Effector memory CD8-positive, alpha-beta T cell (primary cell): ENCODE data around the gene NSFL1C.

Source experiments
- ATAC-seq: fragments of 150-1000 bp; cut with Tn5 transposase; replicated peaks from 2 replicates; pipeline ENCODE4 v1.10.0; 2021; ENCODE audit warnings: mild to moderate bottlenecking, moderate library complexity
- DNase-seq, 3 experiments: peaks; one replicate each; pipeline ENCODE4 v3.0.0; 2021
- H3K27ac Mint-ChIP-seq, 2 donors: one replicate each; pipeline ENCODE4 v1.8.0; 2022; ENCODE audit warnings: mild to moderate bottlenecking in 2 of 2, mixed read lengths in 2 of 2, moderate library complexity in 2 of 2
- H3K27me3 Mint-ChIP-seq, 2 donors: one replicate each; pipeline ENCODE4 v1.8.0; 2022; ENCODE audit warnings: mixed read lengths in 2 of 2
- H3K36me3 Mint-ChIP-seq: one replicate; pipeline ENCODE4 v1.8.0; 2022; ENCODE audit warnings: mild to moderate bottlenecking, moderate library complexity, mixed read lengths; ENCODE audit not compliant: insufficient read depth
- H3K4me1 Mint-ChIP-seq, 2 donors: one replicate each; pipeline ENCODE4 v1.8.0; 2022; ENCODE audit warnings: low read depth in 2 of 2, mixed read lengths in 2 of 2
- H3K4me3 Mint-ChIP-seq, 2 donors: one replicate each; pipeline ENCODE4 v1.8.0; 2022; ENCODE audit warnings: mild to moderate bottlenecking in 2 of 2, mixed read lengths in 2 of 2, moderate library complexity in 2 of 2
- H3K9me3 Mint-ChIP-seq, 2 donors: one replicate each; pipeline ENCODE4 v1.8.0; 2022; ENCODE audit warnings: mixed read lengths in 2 of 2

Gene NSFL1C

GRCh38 chr20:1396264-1396663 is 70.4 kb downstream of the NSFL1C start:
- Mint-ChIP-seq H3K27ac (no peak overlapping the region), H3K4me1 (peaks cover 20% of the 10 kb centered on the region in 2 donors), H3K4me3 (no peak overlapping the region)

GRCh38 chr20:1394686-1395085 is 72.0 kb downstream of the NSFL1C start:
- H3K27ac Mint-ChIP-seq = no peak overlapping the region
- H3K36me3 Mint-ChIP-seq = peaks cover 12% of the 10 kb centered on the region
- no peaks in the 10 kb centered on the region for H3K9me3 Mint-ChIP-seq
- no peak for ATAC-seq
- H3K27me3 Mint-ChIP-seq = peaks cover 39 to 50% of the 10 kb centered on the region in 2 donors
- no peak for DNase-seq
- peaks cover 32 to 33% of the 10 kb centered on the region in 2 donors for H3K4me1 Mint-ChIP-seq
- H3K4me3 Mint-ChIP-seq = peak overlapping the region in 1 of 2 donors; percentile 12

More at GRCh38 chr20:1396264-1396663, 70.4 kb downstream of the NSFL1C start:
- no peak for DNase-seq
- Mint-ChIP-seq H3K27me3 (peaks cover 48 to 66% of the 10 kb centered on the region in 2 donors), H3K36me3 (peaks cover 9% of the 10 kb centered on the region), H3K9me3 (no peaks in the 10 kb centered on the region)
- no peak for ATAC-seq

DNA sequence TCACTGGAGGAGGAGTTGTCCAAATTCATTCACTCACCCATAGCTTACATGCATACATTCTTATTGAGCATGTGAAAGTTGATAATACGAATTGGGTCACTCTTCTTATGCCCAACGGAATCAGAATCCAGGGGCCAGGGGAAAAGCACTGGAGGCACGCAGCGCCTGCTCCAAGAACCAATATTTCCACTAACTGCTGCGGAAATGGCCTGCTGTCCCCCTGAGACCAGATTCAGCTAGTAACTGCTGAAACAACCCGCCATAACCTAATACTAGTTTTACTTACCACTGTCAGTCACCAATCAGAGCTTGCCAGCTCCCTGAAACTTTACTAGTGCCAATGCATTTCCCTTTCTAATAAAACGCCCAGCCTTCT is 73.2 kb downstream of the NSFL1C start:
- Mint-ChIP-seq H3K9me3 (no peaks in the 10 kb centered on the region), H3K36me3 (peaks cover 12% of the 10 kb centered on the region), H3K4me1 (peaks cover 42 to 43% of the 10 kb centered on the region in 2 donors), H3K27ac (peak overlapping the region; percentile 84 to 93), H3K4me3 (peak overlapping the region; percentile 86 to 91), H3K27me3 (peaks cover 28 to 38% of the 10 kb centered on the region in 2 donors)
- DNase-seq (no peak), ATAC-seq (no peak)

- H3K36me3 Mint-ChIP-seq = peaks cover 12% of the 10 kb centered on the region
- H3K4me1 Mint-ChIP-seq = peaks cover 48 to 49% of the 10 kb centered on the region in 2 donors
- peak within 1 kb of the TSS; percentile 84 to 93 for H3K27ac Mint-ChIP-seq
- H3K4me3 Mint-ChIP-seq = peak within 1 kb of the TSS; percentile 86 to 91
- peaks cover 22 to 32% of the 10 kb centered on the region in 2 donors for H3K27me3 Mint-ChIP-seq
- H3K9me3 Mint-ChIP-seq = no peaks in the 10 kb centered on the region
- peak; percentile 93 for ATAC-seq
- DNase-seq = peak; percentile 79 to 86 (median 84)
Measured at GRCh38 chr20:1392693-1393506, 73.7 kb downstream of the NSFL1C start, which contains the start of gene FKBP1A. FKBP1A (minus strand) TSS chr20:1393054; CDS start chr20:1392998, 56 bp downstream.

DNA sequence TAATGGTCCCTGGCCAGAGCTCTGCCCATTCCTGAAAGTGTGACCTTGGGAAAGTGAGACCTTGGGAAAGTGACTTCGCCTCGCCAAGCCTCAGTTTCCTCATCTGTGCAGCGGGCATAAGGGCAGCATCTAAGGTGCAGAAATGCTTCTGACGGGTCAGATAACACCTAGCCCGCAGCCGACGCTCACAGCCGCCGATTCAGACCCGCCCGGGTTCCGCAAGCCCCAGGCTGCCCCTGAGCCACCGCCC is 74.3 kb downstream of the NSFL1C start:
- peak overlapping the region; percentile 84 to 85 for H3K27ac Mint-ChIP-seq
- no peak for DNase-seq
- no peaks in the 10 kb centered on the region for H3K9me3 Mint-ChIP-seq
- H3K27me3 Mint-ChIP-seq = peaks cover 19 to 27% of the 10 kb centered on the region in 2 donors
- peaks cover 50 to 52% of the 10 kb centered on the region in 2 donors for H3K4me1 Mint-ChIP-seq
- peak; percentile 6 for ATAC-seq
- peak overlapping the region; percentile 86 to 91 for H3K4me3 Mint-ChIP-seq
- H3K36me3 Mint-ChIP-seq = peaks cover 12% of the 10 kb centered on the region
